HG03097 (cell line): ENCODE data around the gene CDKN2C.

Experiments used
- ATAC-seq: cut with Tn5 transposase; IDR thresholded peaks from one replicate; pipeline ENCODE4 v1.9.1; 2021; ENCODE audit not compliant: unreplicated experiment, low FRiP score

The CDKN2C gene

GRCh38 chr1:51014878-51015277, 44.8 kb downstream of the CDKN2C start:
- no peak for ATAC-seq

- no peak for ATAC-seq
Measured at GRCh38 chr1:51019811-51020210, 49.8 kb downstream of the CDKN2C start.
